Endothelial cell of umbilical vein (primary cell): ENCODE measurements around the gene KCNH5. TPM values are rescaled to one million over a fixed set of nuclear protein-coding genes. Genes with fewer than 3 reads are reported as not detected.

Experiments
- BruUV-seq: library from RNA; stranded (reverse); fragments of 400-500 nt; replicated peaks from 2 replicates; lab custom pipeline; 2021; lab: Mats Ljungman, UMichigan
- CTCF ChIA-PET: fragments of 300-600, 350-600 bp; sonication (Branson Sonifier 250); formaldehyde crosslinking; loops from one replicate; lab custom pipeline; 2021; ENCODE audit warnings: antibody characterized with exemption, inconsistent platforms; lab: Charles Lee
- POLR2A ChIA-PET: fragments of 300-600, 350-600 bp; sonication (Branson Sonifier 250); formaldehyde crosslinking; loops from one replicate; lab custom pipeline; 2021; ENCODE audit warnings: antibody characterized with exemption, inconsistent platforms; lab: Charles Lee
- DNase-seq: peaks from one replicate; pipeline ENCODE4 v3.0.0-alpha.2; 2011; ENCODE audit warnings: low read depth, low spot score
- FAIRE-seq: peaks from 2 replicates; lab custom pipeline; 2011; peaks lifted over from hg19 to GRCh38; lab: Jason Lieb, UNC
- H2AFZ ChIP-seq: 2 replicates; pipeline ENCODE4 v1.6.0; 2012; ENCODE audit warnings: low read depth, low read length, control low read depth, inconsistent platforms
- H3K27ac ChIP-seq: 2 replicates; pipeline ENCODE4 v1.5.1; 2011; ENCODE audit warnings: low read depth, mild to moderate bottlenecking, control low read depth, low read length, moderate library complexity; ENCODE audit not compliant: insufficient read depth
- H3K27me3 ChIP-seq, 2 experiments: 2 replicates each; pipeline versions ENCODE4 v1.6.0 to v1.6.1; 2011; ENCODE audit warnings: low read length in 2 of 2, mixed read lengths in 1 of 2; ENCODE audit not compliant: control insufficient read depth in 2 of 2, insufficient read depth in 2 of 2
- H3K36me3 ChIP-seq, 2 experiments: 2 replicates in 1 of 2; 3 replicates in 1 of 2; pipeline ENCODE4 v1.5.1; 2011; ENCODE audit warnings: low read length in 2 of 2, mild to moderate bottlenecking in 1 of 2, moderate library complexity in 1 of 2; ENCODE audit not compliant: control insufficient read depth in 2 of 2, insufficient read depth in 2 of 2; ENCODE audit errors: extremely low read depth in 1 of 2
- H3K4me1 ChIP-seq: 3 replicates; pipeline ENCODE4 v1.5.1; 2011; ENCODE audit warnings: mild to moderate bottlenecking, low read length; ENCODE audit not compliant: control insufficient read depth, insufficient read depth; ENCODE audit errors: extremely low read depth
- H3K4me2 ChIP-seq: 2 replicates; pipeline ENCODE4 v1.6.1; 2011; ENCODE audit warnings: low read length, control low read depth, mixed read lengths; ENCODE audit not compliant: insufficient read depth
- H3K4me3 ChIP-seq, 3 experiments: fragments of 200-600 bp in 1 of 3; sonication (generic), shearing (Covaris generic) in 1 of 3; replicated peaks in 1 of 3; 2 replicates each; pipeline ENCODE4 v1.5.1; 2011 to 2016; ENCODE audit warnings: control low read depth in 3 of 3, low read length in 3 of 3, mild to moderate bottlenecking in 2 of 3, inconsistent platforms in 1 of 3, low read depth in 1 of 3, moderate library complexity in 1 of 3; ENCODE audit not compliant: insufficient read depth in 1 of 3
- H3K79me2 ChIP-seq: 2 replicates; pipeline ENCODE4 v1.6.0; 2012; ENCODE audit warnings: low read length, inconsistent platforms; ENCODE audit not compliant: control insufficient read depth, insufficient read depth
- H3K9ac ChIP-seq: replicated peaks from 2 replicates; pipeline ENCODE3; 2011; ENCODE audit warnings: low read length, control low read depth; ENCODE audit not compliant: insufficient read depth; ENCODE audit errors: extremely low read depth
- H3K9me1 ChIP-seq: replicated peaks from 3 replicates; pipeline ENCODE4 v1.6.0; 2011; ENCODE audit warnings: mild to moderate bottlenecking, low read length; ENCODE audit not compliant: control insufficient read depth, insufficient read depth; ENCODE audit errors: extremely low read depth
- H3K9me3 ChIP-seq: replicated peaks from 2 replicates; pipeline ENCODE4 v1.5.1; 2012; ENCODE audit warnings: low read length, inconsistent platforms; ENCODE audit not compliant: control insufficient read depth, insufficient read depth
- H4K20me1 ChIP-seq: replicated peaks from 2 replicates; pipeline ENCODE3; 2011; ENCODE audit warnings: mild to moderate bottlenecking, low read length; ENCODE audit not compliant: control insufficient read depth, insufficient read depth; ENCODE audit errors: extremely low read depth
- CTCF ChIP-seq, 2 donors: IDR thresholded peaks; 1 replicate in 1 of 2; 2 replicates in 1 of 2; pipeline ENCODE4 v1.5.1; 2011; ENCODE audit warnings: low read length in 2 of 2, mild to moderate bottlenecking in 2 of 2, moderate library complexity in 2 of 2, control low read depth in 1 of 2, inconsistent platforms in 1 of 2, low read depth in 1 of 2; ENCODE audit not compliant: insufficient read depth in 1 of 2; ENCODE audit errors: extremely low read depth in 1 of 2
- EZH2 ChIP-seq: IDR thresholded peaks from 2 replicates; pipeline ENCODE4 v1.6.1; 2012; ENCODE audit warnings: borderline replicate concordance, low read depth, mild to moderate bottlenecking, moderate library complexity, low read length, inconsistent platforms; ENCODE audit not compliant: severe bottlenecking
- FOS ChIP-seq: IDR thresholded peaks from 2 replicates; pipeline ENCODE4 v1.6.1; 2011; ENCODE audit warnings: mild to moderate bottlenecking, low read length, moderate library complexity, borderline replicate concordance; ENCODE audit not compliant: insufficient read depth
- GATA2 ChIP-seq: IDR thresholded peaks from 2 replicates; pipeline ENCODE4 v1.7.0; 2011; ENCODE audit warnings: low read depth, mild to moderate bottlenecking, moderate library complexity, mixed read lengths, low read length; ENCODE audit not compliant: insufficient read length, insufficient read depth
- JUN ChIP-seq: IDR thresholded peaks from 2 replicates; pipeline ENCODE4 v1.6.1; 2011; ENCODE audit warnings: borderline replicate concordance, low read depth; ENCODE audit not compliant: insufficient read length, insufficient read depth
- MAX ChIP-seq: IDR thresholded peaks from 2 replicates; pipeline ENCODE4 v1.6.1; 2011; ENCODE audit not compliant: insufficient read depth, insufficient read length
- MYC ChIP-seq: IDR thresholded peaks from one replicate; pipeline ENCODE4 v1.6.1; 2011; ENCODE audit warnings: mild to moderate bottlenecking, low read depth, low read length
- POLR2A ChIP-seq: IDR thresholded peaks from 2 replicates; pipeline ENCODE4 v1.6.1; 2012; ENCODE audit warnings: low read depth, mild to moderate bottlenecking, control low read depth, low read length
- POLR2AphosphoS5 ChIP-seq: IDR thresholded peaks from 2 replicates; pipeline ENCODE4 v1.6.1; 2012; ENCODE audit warnings: low read depth, mild to moderate bottlenecking, control low read depth, low read length, moderate library complexity; ENCODE audit not compliant: insufficient read depth
- dilution Hi-C: fragments of 300-500 bp; cut with MboI; formaldehyde crosslinking; loops from one replicate; pipeline ENCODE4 v1.15.0; 2019; ENCODE audit warnings: low sequenced_read_pairs; ENCODE audit not compliant: extremely low pct_ligation_motif_present
- intact Hi-C: fragments of 100-400 bp; cut with micrococcal nuclease; formaldehyde crosslinking; loops from one replicate; pipeline ENCODE4 v1.10.0; 2022
- polyA plus RNA-seq, 4 experiments: library from polyadenylated mRNA; depleted of rRNA in 3 of 4; stranded (reverse) in 3 of 4; unstranded in 1 of 4; fragments of >200 nt; gene quantifications; 2 replicates each; pipeline versions ENCODE4 v1.2.1 to v1.2.3, GENCODE V29; 2011 to 2012; ENCODE audit warnings: missing spikeins in 1 of 4
- total RNA-seq: library from RNA; stranded (reverse); gene quantifications from 2 replicates; pipeline ENCODE4 v1.2.3, GENCODE V29; 2021

Gene KCNH5
- total and polyA plus RNA-seq, 2 donors (not counting 3 experiments of a cell fraction or from before 2014, with no cell fraction given), result not detected

GRCh38 chr14:63078569-63078968 lies 33.3 kb upstream of the KCNH5 start:
- H3K4me3 ChIP-seq, result no peak overlapping the region
- FAIRE-seq, result no peak
- H3K9me3 ChIP-seq, result no peaks in the 10 kb centered on the region
- no peaks in the 10 kb centered on the region for H3K4me1 ChIP-seq
- dilution Hi-C loops, result no loop called here
- BruUV-seq, result no TSS peak
- CTCF ChIA-PET, result no interaction called here
- H3K9me1 ChIP-seq, result no peaks in the 10 kb centered on the region
- H2AFZ ChIP-seq, result no peak overlapping the region
- TF ChIP-seq FOS (no peak), POLR2A (no peak), MYC (no peak), GATA2 (no peak), CTCF (IDR thresholded peaks at IDR 0.05; ENCODE audit: extremely low read depth in 1 of 2, insufficient read depth in 1 of 2, low read depth in 1 of 2, low read length in 2 of 2) (no peak), EZH2 (no peak), JUN (no peak), POLR2AphosphoS5 (no peak), MAX (no peak)
- peaks cover 0 to 3% of the 10 kb centered on the region in 2 experiments for H3K27me3 ChIP-seq
- H3K4me2 ChIP-seq, result no peak overlapping the region
- POLR2A ChIA-PET, result no interaction called here
- intact Hi-C loops, result no loop called here
- no peak overlapping the region for H3K27ac ChIP-seq
- H3K36me3 ChIP-seq, result no peaks in the 10 kb centered on the region
- H4K20me1 ChIP-seq, result no peaks in the 10 kb centered on the region
- no peaks in the 10 kb centered on the region for H3K79me2 ChIP-seq
- no peak overlapping the region for H3K9ac ChIP-seq
- DNase-seq, result no peak
